Muscle layer of colon (tissue), 2 donors: ENCODE measurements around the gene CABYR.

Experiments
- H3K27ac ChIP-seq: one replicate; pipeline ENCODE4 v1.7.0; 2013; ENCODE audit warnings: low read depth, mild to moderate bottlenecking, low read length, moderate library complexity
- H3K27me3 ChIP-seq, 2 donors: one replicate each; pipeline ENCODE4 v1.7.0; 2013; ENCODE audit warnings: low read length in 2 of 2, mild to moderate bottlenecking in 2 of 2; ENCODE audit not compliant: insufficient read depth in 2 of 2, control insufficient read depth in 1 of 2
- H3K36me3 ChIP-seq: one replicate; pipeline ENCODE4 v1.7.0; 2013; ENCODE audit warnings: mild to moderate bottlenecking, low read length; ENCODE audit not compliant: insufficient read depth
- H3K4me1 ChIP-seq: one replicate; pipeline ENCODE4 v1.7.0; 2013; ENCODE audit warnings: mild to moderate bottlenecking, low read length; ENCODE audit not compliant: insufficient read depth
- H3K4me3 ChIP-seq, 2 donors: one replicate each; pipeline ENCODE4 v1.7.0; 2013; ENCODE audit warnings: low read length in 2 of 2, low read depth in 1 of 2, mild to moderate bottlenecking in 1 of 2, moderate library complexity in 1 of 2
- H3K9ac ChIP-seq: one replicate; pipeline ENCODE4 v1.7.0; 2013; ENCODE audit warnings: low read length
- H3K9me3 ChIP-seq: one replicate; pipeline ENCODE4 v1.7.0; 2013; ENCODE audit warnings: mild to moderate bottlenecking, low read length
- donor health status: abdominal sarcoma.
- donor health status: Adenocarcinoma of cecum.

The CABYR gene

GRCh38 chr18:24112874-24113615, 25.8 kb upstream of the CABYR start:
- Histone ChIP-seq H3K9me3 (no peaks in the 10 kb centered on the region), H3K36me3 (no peaks in the 10 kb centered on the region), H3K27me3 (no peaks in the 10 kb centered on the region), H3K4me3 (no peak overlapping the region), H3K27ac (no peak overlapping the region), H3K9ac (no peak overlapping the region), H3K4me1 (no peaks in the 10 kb centered on the region)

- no peak overlapping the region for H3K27ac ChIP-seq
- H3K36me3 ChIP-seq = no peaks in the 10 kb centered on the region
- no peak overlapping the region for H3K4me3 ChIP-seq
- H3K4me1 ChIP-seq = no peaks in the 10 kb centered on the region
- H3K9me3 ChIP-seq = no peaks in the 10 kb centered on the region
- H3K27me3 ChIP-seq = no peaks in the 10 kb centered on the region
- no peak overlapping the region for H3K9ac ChIP-seq
Observed at GRCh38 chr18:24114924-24115549, 23.8 kb upstream of the CABYR start.

- Histone ChIP-seq H3K27me3 (no peaks in the 10 kb centered on the region), H3K36me3 (no peaks in the 10 kb centered on the region), H3K9me3 (no peaks in the 10 kb centered on the region), H3K9ac (no peak overlapping the region), H3K4me3 (no peak overlapping the region), H3K4me1 (no peaks in the 10 kb centered on the region), H3K27ac (no peak overlapping the region)
Observed at GRCh38 chr18:24115628-24116027, 23.2 kb upstream of the CABYR start.

- Histone ChIP-seq H3K4me3 (no peak overlapping the region), H3K9me3 (no peaks in the 10 kb centered on the region), H3K9ac (no peak overlapping the region), H3K36me3 (no peaks in the 10 kb centered on the region), H3K4me1 (no peaks in the 10 kb centered on the region), H3K27ac (no peak overlapping the region), H3K27me3 (no peaks in the 10 kb centered on the region)
Observed at GRCh38 chr18:24118750-24119577, 19.9 kb upstream of the CABYR start.

- Histone ChIP-seq H3K4me1 (no peaks in the 10 kb centered on the region), H3K9ac (no peak overlapping the region), H3K9me3 (no peaks in the 10 kb centered on the region), H3K27ac (no peak overlapping the region), H3K36me3 (peaks cover 12% of the 10 kb centered on the region), H3K4me3 (no peak overlapping the region), H3K27me3 (no peaks in the 10 kb centered on the region)
Observed at GRCh38 chr18:24120676-24121075, 18.2 kb upstream of the CABYR start.

GRCh38 chr18:24121625-24122024, 17.2 kb upstream of the CABYR start:
- no peak overlapping the region for H3K9ac ChIP-seq
- H3K27ac ChIP-seq = no peak overlapping the region
- no peak overlapping the region for H3K4me3 ChIP-seq
- H3K27me3 ChIP-seq = no peaks in the 10 kb centered on the region
- H3K36me3 ChIP-seq = peaks cover 13% of the 10 kb centered on the region
- H3K4me1 ChIP-seq = no peaks in the 10 kb centered on the region
- H3K9me3 ChIP-seq = no peaks in the 10 kb centered on the region

GRCh38 chr18:24126155-24126961, 12.5 kb upstream of the CABYR start:
- H3K9ac ChIP-seq = no peak overlapping the region
- H3K27me3 ChIP-seq = no peaks in the 10 kb centered on the region
- H3K36me3 ChIP-seq = peaks cover 17% of the 10 kb centered on the region
- H3K27ac ChIP-seq = no peak overlapping the region
- no peaks in the 10 kb centered on the region for H3K4me1 ChIP-seq
- no peak overlapping the region for H3K4me3 ChIP-seq
- no peaks in the 10 kb centered on the region for H3K9me3 ChIP-seq

- no peaks in the 10 kb centered on the region for H3K4me1 ChIP-seq
- peaks cover 17% of the 10 kb centered on the region for H3K36me3 ChIP-seq
- no peaks in the 10 kb centered on the region for H3K9me3 ChIP-seq
- H3K9ac ChIP-seq = no peak overlapping the region
- H3K27me3 ChIP-seq = no peaks in the 10 kb centered on the region
- H3K4me3 ChIP-seq = no peak overlapping the region
- H3K27ac ChIP-seq = no peak overlapping the region
Observed at GRCh38 chr18:24127735-24128134, 11.1 kb upstream of the CABYR start.

- H3K36me3 ChIP-seq = peaks cover 17% of the 10 kb centered on the region
- H3K4me3 ChIP-seq = no peak overlapping the region
- H3K9ac ChIP-seq = no peak overlapping the region
- H3K9me3 ChIP-seq = no peaks in the 10 kb centered on the region
- H3K27ac ChIP-seq = no peak overlapping the region
- no peaks in the 10 kb centered on the region for H3K4me1 ChIP-seq
- no peaks in the 10 kb centered on the region for H3K27me3 ChIP-seq
Observed at GRCh38 chr18:24128700-24129099, 10.2 kb upstream of the CABYR start.

GRCh38 chr18:24130494-24130893, 8.4 kb upstream of the CABYR start:
- H3K9ac ChIP-seq = no peak overlapping the region
- no peaks in the 10 kb centered on the region for H3K9me3 ChIP-seq
- H3K27ac ChIP-seq = no peak overlapping the region
- H3K27me3 ChIP-seq = no peaks in the 10 kb centered on the region
- H3K4me1 ChIP-seq = no peaks in the 10 kb centered on the region
- no peak overlapping the region for H3K4me3 ChIP-seq
- H3K36me3 ChIP-seq = peaks cover 7% of the 10 kb centered on the region

- Histone ChIP-seq H3K27ac (no peak overlapping the region), H3K27me3 (no peaks in the 10 kb centered on the region), H3K4me1 (no peaks in the 10 kb centered on the region), H3K4me3 (no peak overlapping the region), H3K9me3 (no peaks in the 10 kb centered on the region), H3K36me3 (no peaks in the 10 kb centered on the region), H3K9ac (no peak overlapping the region)
Observed at GRCh38 chr18:24136967-24137373, 1.9 kb upstream of the CABYR start.
